BJ (cell line): Measurements from ENCODE around the gene RBM43. TPM values are rescaled to one million over a fixed set of nuclear protein-coding genes. Genes with fewer than 3 reads are reported as not detected.

Source experiments
- CTCF ChIA-PET: fragments of 350-600 bp; formaldehyde crosslinking; extraction: SDS; loops from one replicate; lab custom pipeline; 2021; ENCODE audit warnings: antibody characterized with exemption, inconsistent platforms; lab: Yijun Ruan, JAX
- POLR2A ChIA-PET: fragments of 300-600 bp; sonication (Branson Sonifier 250); formaldehyde crosslinking; extraction: SDS; loops from one replicate; lab custom pipeline; 2021; ENCODE audit warnings: antibody characterized with exemption; lab: Charles Lee
- DNase-seq: peaks from one replicate; pipeline ENCODE4 v3.0.0-alpha.2; 2011; ENCODE audit warnings: low read depth
- H3K27me3 ChIP-seq: 2 replicates; pipeline ENCODE4 v1.6.0; 2011; ENCODE audit warnings: low read length; ENCODE audit not compliant: control insufficient read depth, insufficient read depth
- H3K36me3 ChIP-seq: 2 replicates; pipeline ENCODE4 v1.5.1; 2011; ENCODE audit warnings: low read length; ENCODE audit not compliant: control insufficient read depth, insufficient read depth
- H3K4me3 ChIP-seq: 2 replicates; pipeline ENCODE4 v1.5.1; 2011; ENCODE audit warnings: low read depth, mild to moderate bottlenecking, control low read depth, low read length
- polyA plus RNA-seq: library from polyadenylated mRNA; depleted of rRNA; stranded (reverse); fragments of >200 nt; gene quantifications from 2 replicates; pipeline ENCODE4 v1.2.3, GENCODE V29; 2011; rRNA removed
- TF ChIP-seq, protein P1 (sequence below): IDR thresholded peaks from 2 replicates; pipeline ENCODE4 v1.5.1; 2011; ENCODE audit warnings: low read depth, mild to moderate bottlenecking, control low read depth, inconsistent platforms, low read length, moderate library complexity; ENCODE audit not compliant: insufficient read depth

RBM43 gene
- polyA plus RNA-seq, 1 experiment: 3.7 TPM

DNA sequence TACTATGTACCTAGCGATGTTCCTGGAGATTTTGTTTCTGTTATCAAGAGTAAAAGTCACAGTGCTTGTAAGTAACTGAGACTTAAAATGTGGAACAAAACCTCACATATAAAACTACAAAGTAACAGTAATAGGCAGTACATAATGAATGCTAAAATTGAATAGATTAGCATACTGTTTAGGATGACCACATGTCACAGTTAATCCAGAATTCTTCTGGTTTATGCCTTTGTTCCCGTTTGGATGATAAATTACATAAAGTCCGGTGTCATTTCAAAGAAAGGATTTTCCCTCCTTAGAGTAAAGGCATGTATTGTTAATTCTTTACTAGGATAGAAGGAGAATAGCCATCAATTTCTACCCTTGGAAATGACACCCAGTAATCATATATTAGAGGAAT is 56.1 kb downstream of the RBM43 start:
- Histone ChIP-seq H3K27me3 (no peaks in the 10 kb centered on the region), H3K4me3 (no peak overlapping the region), H3K36me3 (no peaks in the 10 kb centered on the region)
- POLR2A ChIA-PET: no interaction called here
- no peak for DNase-seq
- TF ChIP-seq, protein P1, sequence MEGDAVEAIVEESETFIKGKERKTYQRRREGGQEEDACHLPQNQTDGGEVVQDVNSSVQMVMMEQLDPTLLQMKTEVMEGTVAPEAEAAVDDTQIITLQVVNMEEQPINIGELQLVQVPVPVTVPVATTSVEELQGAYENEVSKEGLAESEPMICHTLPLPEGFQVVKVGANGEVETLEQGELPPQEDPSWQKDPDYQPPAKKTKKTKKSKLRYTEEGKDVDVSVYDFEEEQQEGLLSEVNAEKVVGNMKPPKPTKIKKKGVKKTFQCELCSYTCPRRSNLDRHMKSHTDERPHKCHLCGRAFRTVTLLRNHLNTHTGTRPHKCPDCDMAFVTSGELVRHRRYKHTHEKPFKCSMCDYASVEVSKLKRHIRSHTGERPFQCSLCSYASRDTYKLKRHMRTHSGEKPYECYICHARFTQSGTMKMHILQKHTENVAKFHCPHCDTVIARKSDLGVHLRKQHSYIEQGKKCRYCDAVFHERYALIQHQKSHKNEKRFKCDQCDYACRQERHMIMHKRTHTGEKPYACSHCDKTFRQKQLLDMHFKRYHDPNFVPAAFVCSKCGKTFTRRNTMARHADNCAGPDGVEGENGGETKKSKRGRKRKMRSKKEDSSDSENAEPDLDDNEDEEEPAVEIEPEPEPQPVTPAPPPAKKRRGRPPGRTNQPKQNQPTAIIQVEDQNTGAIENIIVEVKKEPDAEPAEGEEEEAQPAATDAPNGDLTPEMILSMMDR: no peak
- CTCF ChIA-PET: no interaction called here

DNA sequence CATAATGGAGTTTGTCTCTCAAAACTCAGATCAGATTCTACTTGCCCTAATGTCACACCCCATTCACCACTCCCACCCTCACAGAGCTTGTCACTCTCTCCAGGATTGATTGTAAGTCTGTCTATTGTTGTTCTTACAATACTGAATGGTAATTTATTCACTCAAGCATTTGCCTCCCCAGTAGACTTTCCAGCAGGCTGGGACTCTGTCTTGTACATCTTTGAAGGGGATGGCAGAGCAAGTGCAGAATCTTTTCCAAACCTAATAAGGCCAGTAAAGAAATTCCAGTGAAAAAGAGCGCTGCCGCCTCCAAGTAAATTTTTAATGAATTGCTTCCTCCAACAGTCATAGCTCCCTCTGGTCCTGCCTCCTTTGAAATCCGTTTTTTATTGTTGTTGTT is 56.9 kb downstream of the RBM43 start:
- TF ChIP-seq, protein P1: no peak
- CTCF ChIA-PET: interaction anchor here (1.0 kb wide), 1 partner anchor 332 kb away, joined by 6 read pairs; no protein-coding TSS in a partner anchor
- no peaks in the 10 kb centered on the region for H3K27me3 ChIP-seq
- no peak overlapping the region for H3K4me3 ChIP-seq
- POLR2A ChIA-PET: no interaction called here
- no peaks in the 10 kb centered on the region for H3K36me3 ChIP-seq
- no peak for DNase-seq

DNA sequence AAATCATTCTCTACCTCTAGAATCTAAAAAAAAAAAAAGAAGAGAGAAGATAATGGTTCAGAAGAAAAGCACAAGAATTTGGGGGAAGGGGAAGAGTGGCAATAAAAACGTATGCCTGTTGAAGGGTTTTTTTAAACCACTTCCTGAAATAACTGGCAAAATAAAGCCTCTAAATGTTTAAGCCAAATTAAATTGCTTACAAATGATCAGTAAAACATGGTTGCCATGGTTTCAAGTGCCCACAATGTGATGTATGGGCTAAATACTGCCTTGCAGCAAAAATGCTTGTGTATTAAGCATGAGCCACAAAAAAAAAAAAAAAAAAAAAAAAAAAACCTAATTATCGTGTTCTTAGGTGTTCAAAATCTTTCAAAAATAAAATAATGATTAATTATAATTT is 60.8 kb downstream of the RBM43 start:
- no peak for DNase-seq
- TF ChIP-seq, protein P1: no peak
- Histone ChIP-seq H3K4me3 (no peak overlapping the region), H3K27me3 (no peaks in the 10 kb centered on the region), H3K36me3 (no peaks in the 10 kb centered on the region)
- ChIA-PET POLR2A (no interaction called here), CTCF (no interaction called here)

DNA sequence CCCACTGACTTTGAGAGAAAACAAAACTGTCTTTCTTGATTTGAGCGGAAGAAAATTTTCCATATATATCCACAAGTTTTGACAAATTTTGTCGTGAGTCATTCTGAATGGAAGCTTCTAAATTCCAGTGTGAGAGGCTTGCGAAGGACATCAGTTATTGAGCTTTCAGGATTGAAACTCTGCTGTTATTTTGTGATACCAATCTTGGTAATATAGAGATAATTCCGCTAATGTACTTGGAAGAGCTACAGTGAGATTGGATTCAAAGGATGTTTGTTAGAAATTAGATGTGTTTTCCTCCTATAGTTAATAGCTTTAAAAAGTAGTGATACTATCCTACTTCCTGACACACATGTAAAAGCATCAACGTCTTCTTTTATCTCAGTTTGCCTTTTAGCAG is 61.4 kb downstream of the RBM43 start:
- ChIA-PET CTCF (no interaction called here), POLR2A (no interaction called here)
- Histone ChIP-seq H3K36me3 (no peaks in the 10 kb centered on the region), H3K27me3 (no peaks in the 10 kb centered on the region), H3K4me3 (no peak overlapping the region)
- no peak for DNase-seq
- TF ChIP-seq, protein P1: no peak

DNA sequence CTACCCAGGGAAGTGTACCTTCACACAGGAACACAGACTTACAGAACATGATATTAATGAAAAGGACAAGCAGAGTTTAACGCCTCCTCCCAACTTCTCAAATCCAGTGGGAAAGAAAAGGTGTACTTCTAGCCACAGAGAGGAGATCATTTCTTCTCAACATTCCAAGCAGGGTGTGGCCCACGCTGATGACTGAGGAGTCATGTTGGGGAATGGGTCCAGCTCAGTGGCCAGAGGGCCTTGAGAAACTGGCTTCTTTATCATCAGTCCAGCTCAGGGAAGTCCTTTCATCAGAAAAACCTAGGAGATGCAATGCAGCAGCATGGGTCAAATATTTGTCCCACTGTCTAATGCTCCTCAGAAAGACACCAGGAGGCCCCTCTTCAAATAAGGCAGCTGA is 63.0 kb downstream of the RBM43 start:
- CTCF ChIA-PET: no interaction called here
- POLR2A ChIA-PET: no interaction called here

More for the DNA sequence above, 63.0 kb downstream of the RBM43 start:
- TF ChIP-seq, protein P1: no peak
- Histone ChIP-seq H3K27me3 (no peaks in the 10 kb centered on the region), H3K36me3 (no peaks in the 10 kb centered on the region), H3K4me3 (no peak overlapping the region)
- no peak for DNase-seq

Other genes with a start within 250 kb of the RBM43 start
- 4.9 and 8.3 TPM in 2 replicates for gene NMI, start 27.8 kb upstream of the RBM43 start, polyA plus RNA-seq
- gene TNFAIP6, start 95.7 kb upstream of the RBM43 start, polyA plus RNA-seq: 2.1 and 4.5 TPM in 2 replicates
- 5.7 and 10.8 TPM in 2 replicates for gene RIF1, start 148.0 kb upstream of the RBM43 start, polyA plus RNA-seq